ENCODE data around the gene PBXIP1. TPM values are rescaled to one million over a fixed set of nuclear protein-coding genes. Genes with fewer than 3 reads are reported as not detected.

PBXIP1 gene
- total and polyA plus RNA-seq, 2 of the 13 experiments (the other 11 are each of a cell fraction or from before 2014, with no cell fraction given) = 16.3 to 31.9 TPM

- TF ChIP-seq ZNF639 (CRISPR knock-in tag; conservative IDR thresholded peaks at IDR 0.05) (no peak), ARID2 (CRISPR knock-in tag; IDR thresholded peaks at IDR 0.05; ENCODE audit: borderline replicate concordance) (no peak; the same call in 1 of the 2 replicates), CBFB (CRISPR knock-in tag; IDR thresholded peaks at IDR 0.05) (0 out of 2 replicates have a peak, but pooled peaks have one; percentile 5), ZBTB10 (CRISPR knock-in tag; IDR thresholded peaks at IDR 0.05; ENCODE audit: borderline replicate concordance) (no peak), NFRKB (IDR thresholded peaks at IDR 0.05) (no peak), ZFAT (CRISPR knock-in tag; conservative IDR thresholded peaks at IDR 0.05) (no peak), ZNF607 (CRISPR knock-in tag; IDR thresholded peaks at IDR 0.05; ENCODE audit: borderline replicate concordance) (no peak), TBP (CRISPR knock-in tag; IDR thresholded peaks at IDR 0.05) (no peak), ZNF333 (CRISPR knock-in tag; IDR thresholded peaks at IDR 0.05; ENCODE audit: borderline replicate concordance) (no peak), ARID4A (CRISPR knock-in tag; IDR thresholded peaks at IDR 0.05; ENCODE audit: borderline replicate concordance) (no peak), ZMAT3 (CRISPR knock-in tag; conservative IDR thresholded peaks at IDR 0.05) (0 out of 2 replicates have a peak, but pooled peaks have one; percentile 40), ZNF407 (CRISPR knock-in tag; IDR thresholded peaks at IDR 0.05; ENCODE audit: not compliant biosample characterization) (no peak), ZC3H13 (CRISPR knock-in tag; IDR thresholded peaks at IDR 0.05) (no peak)
Measured at GRCh38 chr1:155001425-155001674, 45.5 kb upstream of the PBXIP1 start (continued).
